ENCODE results near the gene HSD17B13.

Gene HSD17B13

DNA sequence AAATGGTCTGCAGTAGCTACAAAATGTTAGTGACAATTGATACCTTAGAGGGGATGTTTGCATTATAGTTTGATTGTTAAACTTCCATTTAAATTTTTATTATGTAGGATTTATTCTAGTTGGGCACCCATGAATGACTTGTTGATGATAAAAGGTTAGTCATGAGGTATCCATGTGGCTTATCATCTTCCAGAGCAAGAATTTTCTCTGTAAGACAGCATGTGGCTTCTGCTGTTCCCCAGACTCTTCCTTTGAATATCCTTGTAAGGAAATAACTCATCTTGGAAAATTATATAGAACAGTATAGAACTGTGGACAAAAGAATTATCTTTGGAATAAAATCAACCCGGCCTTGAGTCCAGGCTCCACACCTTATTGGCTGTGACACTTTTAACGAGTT lies 62.2 kb downstream of the HSD17B13 start:
- no peak for DNase-seq

DNA sequence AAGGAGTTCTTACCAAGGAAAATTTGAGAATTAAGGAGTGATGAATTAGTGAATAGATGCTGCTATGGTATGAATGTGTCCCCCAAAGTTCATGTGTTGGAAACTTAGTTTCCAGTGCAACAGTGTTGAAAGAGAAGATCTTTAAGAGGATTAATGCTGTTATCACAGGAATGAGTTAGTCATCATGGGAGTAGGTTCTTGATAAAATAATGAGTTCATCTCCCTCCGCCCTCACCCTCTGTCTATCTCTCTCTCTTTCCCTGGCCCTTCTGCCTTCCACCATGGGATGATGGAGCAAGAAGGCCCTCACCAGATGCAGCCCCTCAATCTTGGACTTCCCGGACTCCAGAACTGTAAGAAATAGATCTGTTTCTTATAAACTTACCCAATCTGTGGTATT lies 64.0 kb downstream of the HSD17B13 start:
- no peak for DNase-seq

DNA sequence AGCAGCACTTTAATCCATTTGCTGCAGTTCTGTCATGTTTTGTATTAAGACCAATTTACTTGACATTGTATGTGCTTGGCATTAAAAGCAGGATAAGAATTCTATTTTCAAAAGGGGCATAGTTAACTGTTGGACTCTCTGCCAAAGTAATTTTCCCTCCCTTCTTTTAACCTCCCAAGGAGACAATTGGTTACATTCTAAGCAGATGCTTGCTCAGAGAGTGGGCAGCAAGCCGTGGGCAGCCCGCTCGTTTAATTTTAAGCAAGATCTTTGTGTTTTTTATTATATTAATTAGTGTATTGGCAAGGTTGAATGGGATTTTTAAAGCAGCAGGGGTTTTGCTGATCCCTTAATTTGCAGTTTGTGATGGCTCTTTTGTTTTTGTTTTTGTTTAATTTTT lies 65.2 kb downstream of the HSD17B13 start:
- DNase-seq = no peak

DNA sequence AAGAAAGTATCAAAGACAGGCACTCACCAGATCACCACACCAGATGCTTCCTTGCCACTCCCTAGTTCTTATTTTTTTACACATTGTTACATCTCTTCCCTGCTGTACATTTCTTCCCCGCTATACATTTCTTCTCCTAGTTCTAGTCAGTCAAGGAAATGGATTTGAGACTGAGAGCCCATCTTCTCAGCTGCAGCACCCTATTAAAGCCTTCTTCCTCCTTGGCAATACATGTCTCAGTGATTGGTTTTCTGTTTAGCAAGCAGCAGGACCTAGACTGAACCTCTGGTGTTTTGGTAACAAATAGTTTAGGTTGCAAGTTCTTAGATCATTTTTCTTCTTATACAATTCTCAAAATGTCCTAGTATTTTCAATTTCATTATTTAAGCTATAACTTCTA lies 66.9 kb downstream of the HSD17B13 start:
- no peak for DNase-seq
